Mesenchymal stem cell (in vitro differentiated cells and primary cell): Measurements from ENCODE around the gene NAGLU.

Experiments
- DNase-seq: peaks from one replicate; pipeline ENCODE4 v3.0.0-alpha.2; 2013
- H2AFZ ChIP-seq: one replicate; pipeline ENCODE4 v1.6.1; 2013; ENCODE audit warnings: low read depth, mild to moderate bottlenecking, control low read depth, inconsistent platforms, low read length, moderate library complexity
- H2AK5ac ChIP-seq: 2 replicates; pipeline ENCODE4 v1.6.1; 2013; ENCODE audit warnings: low read length, moderate library complexity, mild to moderate bottlenecking, inconsistent platforms; ENCODE audit not compliant: severe bottlenecking
- H2BK120ac ChIP-seq: one replicate; pipeline ENCODE4 v1.6.1; 2013; ENCODE audit warnings: low read depth, mild to moderate bottlenecking, inconsistent platforms, low read length, moderate library complexity
- H2BK12ac ChIP-seq, 2 experiments: one replicate each; pipeline ENCODE4 v1.6.1; 2013; ENCODE audit warnings: inconsistent platforms in 2 of 2, low read length in 2 of 2, mild to moderate bottlenecking in 2 of 2, moderate library complexity in 2 of 2, control low read depth in 1 of 2
- H2BK15ac ChIP-seq: one replicate; pipeline ENCODE4 v1.6.1; 2013; ENCODE audit warnings: mild to moderate bottlenecking, low read depth, inconsistent platforms; ENCODE audit not compliant: poor library complexity, severe bottlenecking
- H2BK5ac ChIP-seq: 2 replicates; pipeline ENCODE4 v1.6.1; 2013; ENCODE audit warnings: low read depth, mild to moderate bottlenecking, low read length, control low read depth, inconsistent platforms; ENCODE audit not compliant: poor library complexity, severe bottlenecking
- H3K14ac ChIP-seq, 2 experiments: one replicate each; pipeline ENCODE4 v1.6.1; 2013; ENCODE audit warnings: inconsistent platforms in 2 of 2, low read length in 2 of 2, control low read depth in 1 of 2, mild to moderate bottlenecking in 1 of 2, moderate library complexity in 1 of 2
- H3K18ac ChIP-seq, 2 experiments: one replicate each; pipeline ENCODE4 v1.6.1; 2013; ENCODE audit warnings: inconsistent platforms in 2 of 2, low read length in 2 of 2, control low read depth in 1 of 2, low read depth in 1 of 2, mild to moderate bottlenecking in 1 of 2
- H3K23ac ChIP-seq, 2 experiments: one replicate each; pipeline ENCODE4 v1.6.1; 2013; ENCODE audit warnings: inconsistent platforms in 2 of 2, low read length in 2 of 2, mild to moderate bottlenecking in 2 of 2, moderate library complexity in 2 of 2, control low read depth in 1 of 2
- H3K27ac ChIP-seq: 2 replicates; pipeline ENCODE4 v1.5.1; 2013; ENCODE audit warnings: mild to moderate bottlenecking, moderate library complexity, low read length, control low read depth, inconsistent platforms; ENCODE audit not compliant: poor library complexity, severe bottlenecking
- H3K27me3 ChIP-seq, 2 experiments: 2 replicates each; pipeline versions ENCODE4 v1.6.1 to v1.7.0; 2013; ENCODE audit warnings: low read length in 2 of 2, mild to moderate bottlenecking in 2 of 2, moderate library complexity in 2 of 2, control low read depth in 1 of 2, inconsistent platforms in 1 of 2; ENCODE audit not compliant: control insufficient read depth in 1 of 2, insufficient read depth in 1 of 2
- H3K36me3 ChIP-seq, 2 experiments: 2 replicates each; pipeline versions ENCODE4 v1.6.1 to v1.7.0; 2013; ENCODE audit warnings: low read length in 2 of 2, control low read depth in 1 of 2, inconsistent platforms in 1 of 2, low read depth in 1 of 2, mild to moderate bottlenecking in 1 of 2; ENCODE audit not compliant: insufficient read depth in 2 of 2, control insufficient read depth in 1 of 2
- H3K4ac ChIP-seq, 2 experiments: one replicate each; pipeline ENCODE4 v1.6.1; 2013; ENCODE audit warnings: inconsistent platforms in 2 of 2, low read length in 2 of 2, mild to moderate bottlenecking in 2 of 2, moderate library complexity in 2 of 2, control low read depth in 1 of 2, low read depth in 1 of 2
- H3K4me1 ChIP-seq: 2 replicates; pipeline ENCODE4 v1.6.1; 2013; ENCODE audit warnings: low read depth, low read length, control low read depth; ENCODE audit not compliant: control insufficient read depth, insufficient read depth
- H3K4me2 ChIP-seq: 2 replicates; pipeline ENCODE4 v1.6.1; 2013; ENCODE audit warnings: low read length, mild to moderate bottlenecking, inconsistent platforms; ENCODE audit not compliant: poor library complexity, severe bottlenecking
- H3K4me3 ChIP-seq, 2 experiments: 2 replicates each; pipeline versions ENCODE4 v1.5.1 to v1.7.0; 2013; ENCODE audit warnings: low read length in 2 of 2, mild to moderate bottlenecking in 2 of 2, control low read depth in 1 of 2, low read depth in 1 of 2; ENCODE audit not compliant: insufficient read depth in 1 of 2
- H3K79me1 ChIP-seq: replicated peaks from 2 replicates; pipeline ENCODE4 v1.6.1; 2013; ENCODE audit warnings: mild to moderate bottlenecking, control low read depth, low read length, inconsistent platforms; ENCODE audit not compliant: poor library complexity, severe bottlenecking
- H3K9ac ChIP-seq: 2 replicates; pipeline ENCODE4 v1.7.0; 2013; ENCODE audit warnings: mild to moderate bottlenecking, low read length, moderate library complexity
- H3K9me3 ChIP-seq: 2 replicates; pipeline ENCODE4 v1.7.0; 2013; ENCODE audit warnings: mild to moderate bottlenecking, low read length; ENCODE audit not compliant: control insufficient read depth
- H4K8ac ChIP-seq: one replicate; pipeline ENCODE4 v1.6.1; 2013; ENCODE audit warnings: inconsistent platforms, mild to moderate bottlenecking, low read length, moderate library complexity
- H4K91ac ChIP-seq: one replicate; pipeline ENCODE4 v1.6.1; 2013; ENCODE audit warnings: mild to moderate bottlenecking, low read length, inconsistent platforms
- WGBS: methylation state at CpG from one replicate; pipeline ENCODE4 v1.1.7; 2013; ENCODE audit warnings: mixed read lengths; 5-methylcytosine and 5-hydroxymethylcytosine counted together

Gene NAGLU

GRCh38 chr17:42517516-42517915 lies 18.5 kb upstream of the NAGLU start:
- H3K27me3 ChIP-seq: no peaks in the 10 kb centered on the region
- 9% methylated on average over 9 of the region's 9 CpGs for WGBS
- no peak overlapping the region for H2AFZ ChIP-seq

GRCh38 chr17:42518046-42518754 lies 17.8 kb upstream of the NAGLU start:
- H3K9ac ChIP-seq: peak overlapping the region; percentile 85
- peak; percentile 98 for DNase-seq
- peak overlapping the region; percentile 100 for H2BK5ac ChIP-seq
- WGBS: 16% methylated on average over 8 of the region's 9 CpGs
- H4K91ac ChIP-seq: peak overlapping the region; percentile 96
- H3K4ac ChIP-seq: peak overlapping the region; percentile 96 to 97
- peaks cover 34 to 51% of the 10 kb centered on the region in 2 experiments for H3K36me3 ChIP-seq
- H3K27me3 ChIP-seq: no peaks in the 10 kb centered on the region
- no peak overlapping the region for H3K4me2 ChIP-seq
- peak overlapping the region in 1 of 2 experiments; percentile 39 for H3K4me3 ChIP-seq
- H3K18ac ChIP-seq: peak overlapping the region; percentile 93 to 94
- peak overlapping the region; percentile 100 for H2AK5ac ChIP-seq
- H3K9me3 ChIP-seq: no peaks in the 10 kb centered on the region
- no peak overlapping the region for H3K23ac ChIP-seq
- H3K4me1 ChIP-seq: peaks cover 50% of the 10 kb centered on the region
- H3K79me1 ChIP-seq: peaks cover 3% of the 10 kb centered on the region
- H2BK15ac ChIP-seq: no peak overlapping the region
- peak overlapping the region; percentile 98 for H4K8ac ChIP-seq
- peak overlapping the region; percentile 97 to 100 for H2BK12ac ChIP-seq
- peak overlapping the region; percentile 91 for H2BK120ac ChIP-seq
- peak overlapping the region; percentile 100 for H3K27ac ChIP-seq
- peak overlapping the region in 1 of 2 experiments; percentile 64 for H3K14ac ChIP-seq
- H2AFZ ChIP-seq: no peak overlapping the region

More at GRCh38 chr17:42517516-42517915, 18.5 kb upstream of the NAGLU start:
- no peak overlapping the region for H4K8ac ChIP-seq
- H3K36me3 ChIP-seq: peaks cover 32 to 47% of the 10 kb centered on the region in 2 experiments
- H3K4me2 ChIP-seq: no peak overlapping the region
- peaks cover 43% of the 10 kb centered on the region for H3K4me1 ChIP-seq
- no peak overlapping the region for H3K23ac ChIP-seq
- no peak overlapping the region for H2BK15ac ChIP-seq
- no peaks in the 10 kb centered on the region for H3K79me1 ChIP-seq
- peak overlapping the region; percentile 3 for H2BK120ac ChIP-seq
- DNase-seq: peak; percentile 86
- no peaks in the 10 kb centered on the region for H3K9me3 ChIP-seq
- no peak overlapping the region for H2AK5ac ChIP-seq
- H4K91ac ChIP-seq: peak overlapping the region; percentile 53
- H2BK12ac ChIP-seq: peak overlapping the region in 1 of 2 experiments; percentile 95
- no peak overlapping the region for H3K14ac ChIP-seq
- H3K9ac ChIP-seq: peak overlapping the region; percentile 85
- H3K18ac ChIP-seq: peak overlapping the region in 1 of 2 experiments; percentile 5
- H3K27ac ChIP-seq: peak overlapping the region; percentile 100
- peak overlapping the region in 1 of 2 experiments; percentile 97 for H3K4ac ChIP-seq
- no peak overlapping the region for H3K4me3 ChIP-seq
- H2BK5ac ChIP-seq: no peak overlapping the region

- Histone ChIP-seq H3K27ac (peak overlapping the region; percentile 100), H2BK120ac (peak overlapping the region; percentile 91), H2AFZ (no peak overlapping the region), H3K4me2 (no peak overlapping the region), H3K14ac (peak overlapping the region in 1 of 2 experiments; percentile 79), H2BK15ac (peak overlapping the region; percentile 55), H3K23ac (peak overlapping the region in 1 of 2 experiments; percentile 84), H3K27me3 (no peaks in the 10 kb centered on the region), H4K8ac (peak overlapping the region; percentile 98), H2BK12ac (peak overlapping the region; percentile 100), H3K18ac (peak overlapping the region; percentile 94 to 98), H3K4ac (peak overlapping the region; percentile 96 to 98), H3K79me1 (peaks cover 3% of the 10 kb centered on the region), H3K4me3 (no peak overlapping the region), H2AK5ac (peak overlapping the region; percentile 100), H2BK5ac (peak overlapping the region; percentile 100), H3K4me1 (peaks cover 48% of the 10 kb centered on the region), H3K36me3 (peaks cover 36 to 46% of the 10 kb centered on the region in 2 experiments), H3K9ac (peak overlapping the region; percentile 85), H3K9me3 (no peaks in the 10 kb centered on the region), H4K91ac (peak overlapping the region; percentile 99)
- no peak for DNase-seq
- 63% methylated on average over 6 of the region's 6 CpGs for WGBS
These were observed 17.1 kb upstream of the NAGLU start for GRCh38 chr17:42518755-42519545.
